Prostate gland (tissue), 2 donors: Measurements from ENCODE around the gene DMAP1.

Experiments
- POLR2A ChIP-seq: fragments of 450-650 bp; IDR thresholded peaks from one replicate; pipeline ENCODE4 v1.6.1; 2016; ENCODE audit warnings: antibody characterized with exemption, mild to moderate bottlenecking
- POLR2AphosphoS5 ChIP-seq: sonication (generic); formaldehyde crosslinking; IDR thresholded peaks from one replicate; pipeline ENCODE4 v1.6.1; 2017; ENCODE audit warnings: antibody characterized with exemption
- TF ChIP-seq, protein P1 (sequence below), 4 experiments: fragments of 200-600 bp in 2 of 4; fragments of 450-650 bp in 2 of 4; sonication (generic) in 2 of 4; IDR thresholded peaks; 1 replicate in 3 of 4; 2 replicates in 1 of 4; pipeline ENCODE4 v1.5.1; 2016 to 2019; ENCODE audit warnings: antibody characterized with exemption in 4 of 4, mild to moderate bottlenecking in 2 of 4, moderate library complexity in 2 of 4

DNA sequence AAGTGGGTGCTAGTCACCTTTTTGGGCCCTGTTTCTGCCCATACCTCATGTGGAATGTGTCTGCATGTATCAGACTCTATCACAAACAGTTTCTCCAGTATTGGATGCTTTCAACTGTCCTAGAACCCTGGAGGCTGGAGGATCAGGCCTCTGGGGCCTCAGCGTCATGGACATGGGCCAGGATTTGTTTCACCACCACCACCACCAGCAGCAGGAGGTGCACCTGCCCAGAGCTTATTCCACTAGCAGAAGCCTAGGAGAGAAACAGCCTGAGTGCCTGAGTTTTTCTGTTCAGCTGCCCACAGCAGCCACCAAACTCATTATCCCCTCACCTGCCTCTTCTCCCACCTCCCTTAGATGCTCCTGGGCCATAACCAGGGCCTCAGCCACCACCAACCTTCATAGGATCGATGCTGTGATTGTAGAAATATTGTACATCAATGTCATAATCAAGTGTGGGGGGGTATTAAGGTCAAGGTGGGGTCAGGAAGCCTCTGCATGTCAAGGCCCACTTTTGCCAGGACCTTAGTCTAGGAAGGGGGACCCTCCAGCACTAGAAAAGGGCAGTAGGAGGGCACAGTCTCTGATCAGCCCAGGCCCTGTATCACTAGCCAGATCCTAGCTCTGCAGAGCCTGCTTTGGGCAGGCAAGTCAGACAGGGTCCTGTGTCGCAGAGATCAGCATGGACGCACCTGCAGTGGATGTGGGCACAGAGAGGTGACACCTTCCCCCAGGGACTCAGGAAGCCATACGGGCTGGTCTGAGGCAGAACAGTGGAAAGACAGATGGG, 9.3 kb downstream of the DMAP1 start:
- TF ChIP-seq, protein P1, sequence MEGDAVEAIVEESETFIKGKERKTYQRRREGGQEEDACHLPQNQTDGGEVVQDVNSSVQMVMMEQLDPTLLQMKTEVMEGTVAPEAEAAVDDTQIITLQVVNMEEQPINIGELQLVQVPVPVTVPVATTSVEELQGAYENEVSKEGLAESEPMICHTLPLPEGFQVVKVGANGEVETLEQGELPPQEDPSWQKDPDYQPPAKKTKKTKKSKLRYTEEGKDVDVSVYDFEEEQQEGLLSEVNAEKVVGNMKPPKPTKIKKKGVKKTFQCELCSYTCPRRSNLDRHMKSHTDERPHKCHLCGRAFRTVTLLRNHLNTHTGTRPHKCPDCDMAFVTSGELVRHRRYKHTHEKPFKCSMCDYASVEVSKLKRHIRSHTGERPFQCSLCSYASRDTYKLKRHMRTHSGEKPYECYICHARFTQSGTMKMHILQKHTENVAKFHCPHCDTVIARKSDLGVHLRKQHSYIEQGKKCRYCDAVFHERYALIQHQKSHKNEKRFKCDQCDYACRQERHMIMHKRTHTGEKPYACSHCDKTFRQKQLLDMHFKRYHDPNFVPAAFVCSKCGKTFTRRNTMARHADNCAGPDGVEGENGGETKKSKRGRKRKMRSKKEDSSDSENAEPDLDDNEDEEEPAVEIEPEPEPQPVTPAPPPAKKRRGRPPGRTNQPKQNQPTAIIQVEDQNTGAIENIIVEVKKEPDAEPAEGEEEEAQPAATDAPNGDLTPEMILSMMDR (IDR thresholded peaks at IDR 0.05) = no peak
- TF ChIP-seq POLR2AphosphoS5 = no peak
- no peak for TF ChIP-seq POLR2A
